ENCODE data around the gene TMEM145.

GRCh38 chr19:42275517-42275916 lies 37.6 kb upstream of the TMEM145 start:
- TF ChIP-seq CEBPG (CRISPR knock-in tag; IDR thresholded peaks at IDR 0.05) (no peak), CEBPG (tag; conservative IDR thresholded peaks at IDR 0.05 in 1 of 2, IDR thresholded peaks at IDR 0.05 in 1 of 2) (no peak), POU5F1 (IDR thresholded peaks at IDR 0.05; ENCODE audit: borderline replicate concordance, low read depth, low read length, partially characterized antibody) (no peak), POLR2AphosphoS5 (IDR thresholded peaks at IDR 0.05; ENCODE audit: control insufficient read depth, insufficient read depth, low read depth, low read length) (no peak), SP2 (IDR thresholded peaks at IDR 0.05; ENCODE audit: extremely low read depth, low read depth, low read length, poor library complexity, severe bottlenecking) (no peak), JUNB (CRISPR knock-in tag; conservative IDR thresholded peaks at IDR 0.05) (no peak), EP400 (IDR thresholded peaks at IDR 0.05) (no peak), ZFP1 (CRISPR knock-in tag; IDR thresholded peaks at IDR 0.05) (no peak), CTCFL (IDR thresholded peaks at IDR 0.05; ENCODE audit: borderline replicate concordance, insufficient read depth, low read depth, low read length, poor library complexity, severe bottlenecking) (no peak), STAT5A (IDR thresholded peaks at IDR 0.05; ENCODE audit: borderline replicate concordance, low read length) (no peak)

All from K562 (cell line).